HG03108 (cell line): ENCODE data around the gene DNAH6.

Experiments
- ATAC-seq: cut with Tn5 transposase; IDR thresholded peaks from one replicate; pipeline ENCODE4 v1.9.1; 2021; ENCODE audit warnings: moderate library complexity; ENCODE audit not compliant: unreplicated experiment

DNAH6 gene

GRCh38 chr2:84830758-84831500 is 314.6 kb downstream of the DNAH6 start:
- no peak for ATAC-seq

- peak; percentile 79 for ATAC-seq
Measured at GRCh38 chr2:84832772-84833461, 316.6 kb downstream of the DNAH6 start.

- no peak for ATAC-seq
Measured at GRCh38 chr2:84833481-84834150, 317.3 kb downstream of the DNAH6 start.

GRCh38 chr2:84836215-84836614 is 319.9 kb downstream of the DNAH6 start:
- no peak for ATAC-seq

GRCh38 chr2:84838434-84839145 is 322.3 kb downstream of the DNAH6 start:
- no peak for ATAC-seq

- ATAC-seq, result no peak
Measured at GRCh38 chr2:84839851-84840250, 323.6 kb downstream of the DNAH6 start.

- no peak for ATAC-seq
Measured at GRCh38 chr2:84840306-84840705, 324.0 kb downstream of the DNAH6 start.

GRCh38 chr2:84841577-84841976 is 325.3 kb downstream of the DNAH6 start:
- ATAC-seq, result no peak

GRCh38 chr2:84844141-84844540 is 327.8 kb downstream of the DNAH6 start:
- ATAC-seq, result no peak

- ATAC-seq, result no peak
Measured at GRCh38 chr2:84846041-84846663, 329.9 kb downstream of the DNAH6 start.

- ATAC-seq, result no peak
Measured at GRCh38 chr2:84846741-84847142, 330.4 kb downstream of the DNAH6 start.

- ATAC-seq, result no peak
Measured at GRCh38 chr2:84847326-84848050, 331.2 kb downstream of the DNAH6 start.

- no peak for ATAC-seq
Measured at GRCh38 chr2:84849271-84849952, 333.1 kb downstream of the DNAH6 start.

- no peak for ATAC-seq
Measured at GRCh38 chr2:84850471-84850870, 334.2 kb downstream of the DNAH6 start.

GRCh38 chr2:84851876-84852275 is 335.6 kb downstream of the DNAH6 start:
- ATAC-seq, result no peak

- ATAC-seq, result no peak
Measured at GRCh38 chr2:84854850-84855249, 338.6 kb downstream of the DNAH6 start.

GRCh38 chr2:84855731-84856130 is 339.4 kb downstream of the DNAH6 start:
- ATAC-seq, result no peak

GRCh38 chr2:84856787-84857186 is 340.5 kb downstream of the DNAH6 start:
- no peak for ATAC-seq

GRCh38 chr2:84857566-84857965 is 341.3 kb downstream of the DNAH6 start:
- ATAC-seq, result no peak

GRCh38 chr2:84858123-84858522 is 341.8 kb downstream of the DNAH6 start:
- no peak for ATAC-seq
